ENCODE measurements around the gene BCAS4.
"Not testable (repeated sequence)": the region's sequence is repeated elsewhere in the genome, so short reads cannot be mapped to it uniquely, and the experiment has no call there.

BCAS4 gene

DNA sequence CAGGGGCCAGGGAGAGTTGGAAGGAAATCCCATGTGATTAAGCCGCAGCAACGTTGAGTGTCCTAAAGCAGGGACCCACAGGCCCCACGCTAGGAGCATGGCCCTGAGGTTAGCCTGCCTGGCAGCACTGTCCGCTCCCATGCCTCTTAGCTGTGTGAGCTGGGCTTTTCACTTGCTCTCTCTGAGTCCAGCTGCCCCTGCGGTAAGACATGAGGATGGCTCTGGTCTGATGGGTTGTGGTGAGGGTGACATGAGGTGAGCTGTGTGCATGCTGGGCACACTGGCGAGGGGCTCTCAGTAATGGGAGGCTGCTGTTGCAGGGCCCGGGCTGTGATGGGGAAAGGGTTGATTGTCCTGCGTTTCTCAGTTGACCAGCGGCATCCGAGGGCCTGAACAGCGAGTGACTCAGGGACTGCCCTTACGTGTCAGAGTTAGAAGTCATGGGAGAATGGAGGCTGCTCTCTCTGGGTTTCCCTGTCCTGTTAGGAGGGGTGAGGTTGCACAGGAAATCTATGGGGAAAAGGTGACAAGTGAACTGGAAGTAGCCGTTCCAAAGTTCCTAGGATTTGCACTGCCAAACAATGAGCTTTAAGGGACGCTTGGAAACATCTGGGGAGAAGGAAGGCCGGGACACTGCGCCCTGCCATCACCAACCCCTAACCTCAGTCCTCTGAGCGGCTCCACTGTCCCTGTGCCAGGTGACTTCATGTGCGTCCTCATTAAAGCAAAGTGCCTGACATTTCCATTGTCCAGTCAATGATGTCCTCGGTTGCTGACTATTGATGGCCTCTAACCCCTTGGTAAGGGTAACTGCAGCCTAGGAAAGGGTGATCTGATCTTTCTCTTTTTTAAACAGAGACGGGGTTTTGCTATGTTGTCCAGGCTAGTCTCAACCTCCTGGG is 85.0 kb downstream of the BCAS4 start:
- DNase-seq: no peak

- DNase-seq: not testable (repeated sequence)
Observed at GRCh38 chr20:50881759-50882424, 87.0 kb downstream of the BCAS4 start.

DNA sequence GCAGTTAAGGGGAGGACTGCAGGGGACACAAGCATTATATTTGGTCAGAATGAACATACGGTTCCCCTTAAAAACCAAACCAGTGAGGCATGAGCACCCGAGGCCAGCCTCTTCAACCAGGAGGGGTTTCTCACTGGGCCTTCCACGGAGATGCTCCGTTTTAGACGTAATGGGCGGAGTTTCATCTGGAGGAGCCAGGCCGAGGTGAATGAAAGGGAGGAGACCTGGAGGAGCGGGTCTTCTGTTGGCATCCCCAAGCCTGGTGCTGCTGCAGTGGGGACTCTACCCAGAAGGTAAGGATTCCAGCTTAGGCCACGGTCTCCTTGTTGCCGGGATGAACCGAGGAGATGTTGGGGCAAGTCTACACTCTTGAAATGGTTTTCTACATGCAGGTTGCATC is 89.0 kb downstream of the BCAS4 start:
- no peak for DNase-seq

GRCh38 chr20:50885068-50885467 is 90.2 kb downstream of the BCAS4 start:
- no peak for DNase-seq

- DNase-seq: no peak
Observed at GRCh38 chr20:50885781-50886180, 90.9 kb downstream of the BCAS4 start.

GRCh38 chr20:50886184-50886790 is 91.4 kb downstream of the BCAS4 start:
- no peak for DNase-seq

GRCh38 chr20:50887576-50887975 is 92.7 kb downstream of the BCAS4 start:
- no peak for DNase-seq

- no peak for DNase-seq
Observed at GRCh38 chr20:50891138-50891537, 96.3 kb downstream of the BCAS4 start.

DNA sequence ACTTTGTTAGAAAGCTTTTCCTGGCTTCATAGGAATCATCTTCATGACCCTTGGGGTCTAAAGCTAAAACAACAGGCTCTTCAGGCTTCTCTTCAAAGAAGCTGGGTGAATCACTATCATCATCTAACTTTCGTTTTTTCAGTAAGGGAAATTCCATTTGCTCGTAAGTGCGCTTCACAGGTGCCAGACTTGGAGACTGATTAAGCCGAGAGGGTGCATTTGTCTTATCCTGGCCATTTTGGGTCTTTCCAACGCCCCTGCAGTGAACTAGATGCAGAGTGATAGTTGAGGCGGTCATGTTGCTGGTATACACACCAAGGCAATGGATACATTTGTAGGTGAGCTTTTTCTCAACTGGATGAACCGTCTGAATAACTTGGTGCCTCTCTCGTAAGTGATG is 97.5 kb downstream of the BCAS4 start:
- no peak for DNase-seq

DNA sequence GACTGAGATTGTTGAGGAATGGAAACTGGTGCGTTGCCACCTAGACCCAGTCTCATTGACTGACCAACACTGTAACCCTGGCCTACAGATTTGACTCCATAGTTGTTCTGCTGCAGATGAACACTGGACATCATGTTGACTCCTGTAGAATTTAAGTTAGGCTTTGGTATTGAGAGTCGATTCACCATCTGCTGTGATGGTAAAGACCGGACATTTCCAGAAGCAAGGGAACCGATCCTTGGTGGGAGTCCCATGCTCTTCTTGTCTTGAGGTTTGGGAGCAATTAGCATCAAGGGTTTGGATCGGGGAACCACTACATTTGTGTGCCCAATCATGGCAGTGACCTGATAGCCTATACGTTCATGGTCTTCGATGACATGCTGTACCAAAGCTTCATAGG is 98.8 kb downstream of the BCAS4 start:
- no peak for DNase-seq

GRCh38 chr20:50895111-50895830 is 100.4 kb downstream of the BCAS4 start:
- DNase-seq: no peak

DNA sequence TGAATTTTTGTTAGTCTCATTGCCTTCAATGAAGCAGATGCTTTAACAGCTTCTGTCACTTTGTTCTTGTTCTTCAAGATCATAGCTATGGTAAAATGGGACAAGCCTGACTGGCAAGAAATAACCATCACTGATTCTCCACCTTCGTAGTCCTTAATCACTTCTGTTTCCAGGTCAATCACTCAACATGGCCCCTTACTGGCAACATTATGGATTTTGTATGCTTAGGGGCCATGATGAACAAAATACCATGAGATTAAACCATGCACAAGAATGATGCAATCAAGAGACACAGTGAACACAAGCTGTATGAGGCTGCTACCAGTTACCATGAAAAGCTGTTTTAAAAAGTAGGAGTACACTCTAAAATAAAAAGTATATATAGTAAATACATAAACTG is 103.6 kb downstream of the BCAS4 start:
- no peak for DNase-seq

- no peak for DNase-seq
Observed at GRCh38 chr20:50900261-50900660, 105.4 kb downstream of the BCAS4 start.

GRCh38 chr20:50901301-50901700 is 106.4 kb downstream of the BCAS4 start:
- no peak for DNase-seq

DNA sequence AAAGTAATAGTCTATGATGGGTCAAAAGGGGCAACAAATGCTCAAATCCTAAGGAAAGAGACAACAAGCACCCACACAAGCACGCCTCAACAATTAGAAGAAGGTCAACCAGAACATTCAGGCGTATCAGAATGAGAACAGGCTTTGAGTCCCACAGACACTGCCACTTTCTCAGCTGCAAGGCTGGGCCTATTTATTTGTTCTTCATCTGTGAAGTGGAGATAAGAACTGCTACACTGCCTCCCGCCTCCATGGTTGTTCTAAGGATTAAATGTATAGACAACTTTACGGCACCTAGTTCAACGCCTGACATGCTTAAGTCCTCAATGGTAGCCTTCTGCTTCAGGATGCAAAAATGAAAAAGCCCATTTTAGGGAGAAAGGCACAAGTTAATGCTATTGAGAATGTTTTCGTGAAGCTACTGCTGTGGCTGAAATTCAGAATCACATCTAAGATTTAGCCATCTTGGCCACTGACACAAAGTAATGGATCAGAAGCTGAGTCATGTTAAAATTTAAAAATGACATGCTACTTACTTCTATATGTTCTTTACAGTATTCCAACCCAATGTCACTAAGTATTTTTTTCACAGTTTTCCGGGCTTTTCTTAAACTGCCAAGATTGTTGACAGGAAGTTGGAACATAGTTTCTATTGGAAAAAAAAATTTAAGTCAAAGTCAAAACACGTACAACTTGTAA is 108.6 kb downstream of the BCAS4 start:
- DNase-seq: no peak

DNA sequence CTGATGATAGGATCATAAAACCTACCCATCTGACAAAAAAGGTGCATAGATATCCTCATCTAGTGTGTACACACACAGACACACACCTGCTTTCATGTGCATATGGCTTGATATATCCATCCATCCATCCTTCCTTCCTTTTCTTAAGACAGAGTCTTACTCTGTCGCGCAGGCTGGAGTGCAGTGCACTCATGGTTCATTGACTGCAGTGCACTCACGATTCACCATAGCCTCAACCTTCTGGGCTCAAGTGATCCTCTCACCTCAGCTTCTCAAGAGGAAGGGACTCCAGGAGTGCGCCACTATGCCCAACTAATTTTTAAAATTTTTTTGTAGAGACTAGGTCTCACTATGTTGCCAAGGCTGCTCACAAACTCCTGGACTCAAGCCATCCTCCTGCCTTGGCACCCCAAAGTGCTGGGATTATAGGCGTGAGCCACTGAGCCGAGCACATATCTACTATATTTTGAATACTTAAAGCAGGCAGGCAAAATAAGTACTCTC is 109.3 kb downstream of the BCAS4 start:
- DNase-seq: no peak

- no peak for DNase-seq
Observed at GRCh38 chr20:50909413-50909812, 114.6 kb downstream of the BCAS4 start.

- no peak for DNase-seq
Observed at GRCh38 chr20:50911030-50911429, 116.2 kb downstream of the BCAS4 start.

DNA sequence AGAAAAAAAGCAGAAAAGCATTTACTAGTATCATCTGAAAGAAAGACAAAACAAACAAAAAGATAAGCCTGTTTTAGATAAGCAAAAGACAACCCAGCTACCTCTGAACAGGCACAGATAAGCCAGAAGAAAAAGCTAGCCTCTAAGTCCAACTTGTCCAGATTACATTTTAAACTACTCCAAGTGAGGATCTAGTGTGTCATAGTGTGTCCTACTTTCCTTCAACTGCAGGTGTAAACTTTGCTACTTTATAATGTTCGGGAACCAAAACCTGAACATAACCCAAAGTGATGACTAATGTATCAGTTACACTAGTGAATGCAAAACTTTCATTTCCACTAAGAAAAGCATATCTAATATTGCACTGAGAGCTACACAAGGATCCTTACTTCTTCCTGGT is 116.9 kb downstream of the BCAS4 start:
- no peak for DNase-seq

GRCh38 chr20:50913690-50914375 is 119.0 kb downstream of the BCAS4 start:
- DNase-seq: no peak

- DNase-seq: no peak
Observed at GRCh38 chr20:50915424-50915823, 120.6 kb downstream of the BCAS4 start.

DNA sequence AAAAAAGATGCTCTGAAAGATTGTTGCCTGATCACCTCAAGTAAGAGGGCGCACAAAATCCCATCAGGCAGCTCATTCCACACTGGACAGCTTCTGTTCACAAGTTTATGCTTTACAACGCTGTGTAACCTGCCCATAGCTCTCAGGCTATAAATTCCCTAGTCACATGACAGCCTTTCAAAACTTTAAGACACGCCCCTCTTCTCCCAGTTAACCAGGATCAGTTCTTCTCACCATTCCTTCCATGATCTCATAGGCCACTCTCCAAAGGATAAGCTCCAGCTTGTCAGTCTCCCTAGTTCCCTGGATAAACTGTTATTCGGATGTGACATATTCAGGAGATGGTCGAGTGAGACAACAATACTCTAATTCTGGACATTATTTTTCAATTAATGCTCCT is 121.4 kb downstream of the BCAS4 start:
- no peak for DNase-seq

Measured in T1000 (cell line).